22Rv1 (cell line): ENCODE measurements around the gene GFRA1.

Experiments used
- H3K27ac ChIP-seq: fragments of 450-650 bp; 2 replicates; pipeline ENCODE4 v1.5.1; 2017
- ZFX ChIP-seq: fragments of 450-650 bp; IDR thresholded peaks from 2 replicates; pipeline ENCODE4 v1.6.1; 2017; ENCODE audit warnings: antibody characterized with exemption, borderline replicate concordance
- TF ChIP-seq, protein P1 (sequence below): fragments of 450-650 bp; IDR thresholded peaks from 2 replicates; pipeline ENCODE4 v1.5.1; 2017; ENCODE audit warnings: mild to moderate bottlenecking

Gene GFRA1

GRCh38 chr10:116226053-116226452 lies 47.0 kb downstream of the GFRA1 start:
- H3K27ac ChIP-seq: no peak overlapping the region
- no peak for TF ChIP-seq ZFX
- TF ChIP-seq, protein P1, sequence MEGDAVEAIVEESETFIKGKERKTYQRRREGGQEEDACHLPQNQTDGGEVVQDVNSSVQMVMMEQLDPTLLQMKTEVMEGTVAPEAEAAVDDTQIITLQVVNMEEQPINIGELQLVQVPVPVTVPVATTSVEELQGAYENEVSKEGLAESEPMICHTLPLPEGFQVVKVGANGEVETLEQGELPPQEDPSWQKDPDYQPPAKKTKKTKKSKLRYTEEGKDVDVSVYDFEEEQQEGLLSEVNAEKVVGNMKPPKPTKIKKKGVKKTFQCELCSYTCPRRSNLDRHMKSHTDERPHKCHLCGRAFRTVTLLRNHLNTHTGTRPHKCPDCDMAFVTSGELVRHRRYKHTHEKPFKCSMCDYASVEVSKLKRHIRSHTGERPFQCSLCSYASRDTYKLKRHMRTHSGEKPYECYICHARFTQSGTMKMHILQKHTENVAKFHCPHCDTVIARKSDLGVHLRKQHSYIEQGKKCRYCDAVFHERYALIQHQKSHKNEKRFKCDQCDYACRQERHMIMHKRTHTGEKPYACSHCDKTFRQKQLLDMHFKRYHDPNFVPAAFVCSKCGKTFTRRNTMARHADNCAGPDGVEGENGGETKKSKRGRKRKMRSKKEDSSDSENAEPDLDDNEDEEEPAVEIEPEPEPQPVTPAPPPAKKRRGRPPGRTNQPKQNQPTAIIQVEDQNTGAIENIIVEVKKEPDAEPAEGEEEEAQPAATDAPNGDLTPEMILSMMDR: no peak

DNA sequence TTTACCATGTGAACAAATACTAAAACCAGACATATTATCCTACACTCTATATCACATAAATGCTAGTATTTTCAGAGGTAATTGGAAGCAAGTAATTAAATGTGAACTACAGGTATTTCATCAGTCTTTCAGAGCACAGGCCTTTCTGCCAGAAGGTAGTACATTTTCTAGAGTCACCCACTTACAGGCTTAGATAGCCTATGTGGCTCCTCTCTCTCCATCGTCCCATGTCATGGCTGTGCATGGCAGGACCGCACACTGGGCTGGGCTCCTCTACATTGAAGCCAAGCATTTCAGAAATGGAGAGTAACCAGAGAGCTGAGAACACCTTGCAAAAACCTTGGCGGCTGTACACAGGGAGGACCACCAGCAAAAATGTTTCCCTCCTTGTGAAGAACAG lies 49.7 kb downstream of the GFRA1 start:
- TF ChIP-seq, protein P1: no peak
- TF ChIP-seq ZFX: no peak

DNA sequence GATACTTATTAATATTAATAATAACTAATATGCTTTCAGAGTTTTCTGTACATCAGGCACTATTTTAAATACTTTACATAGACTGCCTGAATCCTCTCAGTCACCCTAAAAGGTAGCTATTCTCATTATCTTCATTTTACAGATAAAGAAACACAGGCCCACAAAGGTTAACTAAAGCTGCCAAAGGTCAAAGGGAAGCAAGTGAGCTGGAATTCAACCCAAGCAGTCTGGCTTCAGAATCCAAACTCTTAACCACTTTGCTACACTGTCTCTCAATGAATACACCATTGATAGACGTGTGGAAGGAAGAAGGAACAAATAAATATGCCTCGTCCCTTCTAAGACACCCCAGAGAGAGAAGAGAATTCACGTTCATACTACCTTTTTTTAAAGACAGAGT lies 52.0 kb downstream of the GFRA1 start:
- no peak overlapping the region for H3K27ac ChIP-seq
- TF ChIP-seq ZFX: no peak
- TF ChIP-seq, protein P1: no peak

More for the DNA sequence above, 49.7 kb downstream of the GFRA1 start:
- no peak overlapping the region for H3K27ac ChIP-seq

DNA sequence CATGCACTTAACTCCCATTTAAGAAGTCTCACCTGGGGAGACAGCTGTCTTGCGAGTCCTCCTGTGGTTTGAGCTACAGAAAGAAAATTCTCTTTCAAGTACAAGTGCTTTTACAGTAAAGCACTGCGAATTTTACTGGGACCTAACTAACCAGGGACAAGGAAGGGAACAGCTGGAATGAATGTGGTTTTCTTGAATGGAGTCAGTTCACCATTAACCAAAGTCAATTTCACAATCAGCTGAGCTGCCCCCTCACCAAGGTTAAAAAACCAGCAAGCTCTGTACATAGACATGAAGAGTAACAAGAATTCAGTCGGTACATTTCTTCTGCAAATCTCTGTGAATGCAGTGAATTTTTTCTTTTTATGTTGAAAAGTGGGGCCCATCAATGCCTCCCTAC lies 56.3 kb downstream of the GFRA1 start:
- no peak for TF ChIP-seq ZFX
- TF ChIP-seq, protein P1: no peak
- no peak overlapping the region for H3K27ac ChIP-seq

- no peak overlapping the region for H3K27ac ChIP-seq
- TF ChIP-seq, protein P1: no peak
- TF ChIP-seq ZFX: no peak
Measured at GRCh38 chr10:116215651-116216050, 57.4 kb downstream of the GFRA1 start.

DNA sequence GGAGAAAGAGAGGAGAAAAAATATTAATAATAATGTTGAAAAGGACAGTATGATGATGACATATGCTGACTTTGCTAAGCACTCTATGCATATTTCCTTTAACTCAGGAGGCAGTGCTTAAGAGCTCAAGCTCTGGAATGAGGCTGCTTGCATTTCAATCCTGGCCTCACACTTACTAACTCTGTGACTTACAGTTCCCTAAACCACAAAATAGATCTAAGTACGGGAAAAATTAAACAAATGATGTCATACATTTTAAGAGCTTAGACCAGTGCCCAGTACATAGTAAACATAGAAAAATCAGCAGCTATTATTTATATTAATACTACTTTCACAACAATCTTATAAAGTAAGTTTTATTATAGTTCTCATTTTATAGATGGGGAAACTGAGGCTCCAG lies 61.3 kb downstream of the GFRA1 start:
- TF ChIP-seq ZFX: no peak
- TF ChIP-seq, protein P1: no peak
- no peak overlapping the region for H3K27ac ChIP-seq

DNA sequence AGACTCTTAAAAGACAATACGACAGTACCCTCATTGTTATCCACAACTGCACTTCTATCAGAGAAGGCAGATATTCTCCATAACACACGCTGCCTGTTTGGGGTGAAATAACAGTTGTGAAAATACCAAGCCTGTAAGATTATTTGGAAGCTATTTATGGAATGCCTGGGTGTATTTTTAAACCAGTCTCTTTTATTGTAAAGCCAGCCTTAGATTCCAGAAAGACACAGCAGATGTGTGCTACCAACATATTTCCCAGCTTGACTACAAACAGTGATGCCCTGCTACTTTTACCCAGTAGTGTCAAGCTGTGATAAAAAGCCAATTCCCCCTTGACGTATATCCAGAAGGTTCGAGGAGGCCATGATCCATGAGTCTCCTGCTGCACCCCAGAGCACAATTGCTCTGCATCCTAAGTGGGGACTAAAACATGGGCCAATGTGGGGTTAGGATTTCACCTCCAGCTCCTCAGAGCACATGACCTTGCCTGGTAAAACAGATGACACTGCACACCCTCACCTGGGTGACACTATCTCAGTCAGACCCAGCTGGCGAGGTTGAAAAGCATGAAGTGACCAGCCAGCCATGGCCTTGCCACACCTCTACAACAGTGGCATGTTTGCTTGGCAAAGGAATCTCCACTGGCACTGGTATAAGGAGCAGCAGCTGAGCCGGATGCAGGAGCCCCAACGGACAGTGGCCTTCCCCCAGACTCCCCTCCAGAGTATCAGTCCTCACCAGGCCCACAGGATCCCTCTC lies 62.2 kb downstream of the GFRA1 start:
- TF ChIP-seq, protein P1: no peak
- TF ChIP-seq ZFX: no peak
- H3K27ac ChIP-seq: no peak overlapping the region
